ENCODE data around the gene DGUOK.

The DGUOK gene

GRCh38 chr2:73920577-73921545 lies 5.8 kb upstream of the DGUOK start:
- Mint-ChIP-seq H3K27me3 (peaks cover 36% of the 10 kb centered on the region), H3K27ac (no peak overlapping the region), H3K4me3 (no peak overlapping the region), H3K4me1 (peaks cover 18% of the 10 kb centered on the region), H3K36me3 (no peaks in the 10 kb centered on the region), H3K9me3 (no peaks in the 10 kb centered on the region)
- peak; percentile 58 for DNase-seq
- CTCF ChIA-PET: interaction anchor here (1.0 to 2.5 kb wide), 5 partner anchors 9 to 231 kb away, joined by 3 to 13 read pairs (median 4); no protein-coding TSS in a partner anchor

- Mint-ChIP-seq H3K4me1 (peaks cover 24% of the 10 kb centered on the region), H3K36me3 (no peaks in the 10 kb centered on the region), H3K9me3 (no peaks in the 10 kb centered on the region), H3K27me3 (peaks cover 36% of the 10 kb centered on the region), H3K27ac (no peak overlapping the region), H3K4me3 (no peak overlapping the region)
- DNase-seq: no peak
- CTCF ChIA-PET: interaction anchor here (1.0 to 2.5 kb wide), 5 partner anchors 10 to 230 kb away, joined by 3 to 13 read pairs (median 4); no protein-coding TSS in a partner anchor
Observed at GRCh38 chr2:73921581-73921980, 5.1 kb upstream of the DGUOK start.

DNA sequence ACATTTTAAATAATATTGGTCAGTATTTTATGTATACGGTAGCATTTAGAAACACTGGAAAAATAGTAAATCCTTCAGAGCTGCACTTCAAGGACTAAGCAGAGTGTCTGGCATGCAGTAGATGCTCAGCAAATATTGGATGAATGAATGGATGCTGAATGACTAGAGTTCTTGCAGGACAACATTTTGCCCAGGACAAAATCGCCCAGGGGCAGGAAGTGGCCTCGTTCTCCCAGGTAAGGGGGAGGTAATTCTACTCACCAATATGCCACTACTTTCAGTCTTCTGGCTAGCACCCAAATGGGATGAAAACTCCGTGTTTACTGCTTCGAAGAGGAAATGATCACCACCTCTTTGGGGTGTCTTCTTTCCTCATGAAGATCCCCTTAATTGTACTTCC lies 4.0 kb upstream of the DGUOK start:
- Mint-ChIP-seq H3K9me3 (no peaks in the 10 kb centered on the region), H3K27me3 (peaks cover 30% of the 10 kb centered on the region), H3K4me3 (no peak overlapping the region), H3K27ac (no peak overlapping the region), H3K36me3 (peaks cover 1% of the 10 kb centered on the region), H3K4me1 (peaks cover 26% of the 10 kb centered on the region)
- CTCF ChIA-PET: interaction anchor here (2.5 kb wide), 1 partner anchor 65 kb away, joined by 13 read pairs; no protein-coding TSS in a partner anchor
- DNase-seq: no peak

DNA sequence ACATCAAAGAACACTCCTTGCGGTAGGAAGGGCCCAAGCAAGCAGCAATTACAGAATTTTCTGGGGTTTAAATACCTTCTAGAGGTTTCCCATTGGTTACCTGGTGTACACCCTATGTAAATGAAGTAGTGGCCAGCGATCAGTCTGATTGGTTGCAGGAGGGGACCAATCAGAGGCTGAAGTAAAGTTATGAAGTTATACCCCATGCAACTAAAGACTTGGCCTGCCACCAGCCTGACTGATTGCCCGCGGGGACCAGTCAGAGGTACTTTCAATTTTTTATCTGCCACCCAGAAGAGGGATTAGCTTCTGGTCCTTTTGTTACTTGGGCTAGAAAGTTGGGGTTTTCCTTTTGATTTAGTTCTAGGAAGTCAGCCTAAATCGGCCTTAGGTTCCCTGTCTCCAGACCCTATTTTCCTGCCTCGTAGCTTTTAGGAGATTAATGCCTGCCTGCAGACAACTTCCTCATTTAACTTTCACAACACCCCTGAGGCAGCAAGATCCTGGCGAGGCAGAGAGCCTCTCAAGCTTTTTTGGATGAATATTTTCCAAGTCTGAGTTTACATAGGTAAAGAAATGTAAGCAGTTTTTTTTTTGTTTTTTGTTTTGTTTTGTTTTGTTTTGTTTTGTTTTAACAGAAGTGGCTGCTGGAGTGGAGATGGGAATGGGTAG lies 1.5 kb upstream of the DGUOK start:
- Mint-ChIP-seq H3K4me1 (peaks cover 51% of the 10 kb centered on the region), H3K27ac (no peak overlapping the region), H3K36me3 (peaks cover 17% of the 10 kb centered on the region), H3K9me3 (no peaks in the 10 kb centered on the region), H3K4me3 (no peak overlapping the region), H3K27me3 (peaks cover 20% of the 10 kb centered on the region)
- DNase-seq: no peak
- CTCF ChIA-PET: interaction anchor here (0.6 to 1.4 kb wide), 2 partner anchors 63 to 98 kb away, joined by 3 read pairs; no protein-coding TSS in a partner anchor

DNA sequence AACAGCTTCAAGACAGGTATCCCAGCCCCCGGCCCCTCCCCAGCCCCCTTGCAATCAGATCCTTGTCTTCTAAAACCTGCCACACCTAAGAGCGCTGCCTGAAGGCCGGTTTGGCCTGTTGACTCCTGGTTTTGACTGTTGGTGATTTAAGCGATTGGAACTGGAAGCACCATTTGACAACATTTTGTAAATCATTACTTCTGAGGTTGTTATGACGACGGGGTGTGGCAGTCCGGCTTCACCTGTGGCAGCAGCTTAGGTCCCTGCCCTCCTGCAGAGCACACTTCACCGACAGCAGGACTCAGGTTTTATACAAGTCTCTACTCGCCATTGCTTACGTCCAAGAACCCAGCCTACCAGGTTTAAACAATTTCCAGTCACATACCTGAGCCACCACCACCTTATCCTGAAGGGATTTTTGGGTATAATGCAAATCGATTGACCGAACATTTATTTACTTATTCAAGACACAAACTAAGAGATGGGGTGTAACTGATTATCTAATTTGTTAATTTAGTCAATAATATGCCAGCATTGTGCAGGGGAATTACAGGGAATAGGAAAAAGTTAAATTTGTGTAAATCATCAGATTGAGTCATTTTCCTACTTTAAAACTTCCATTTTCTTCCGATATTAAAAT lies 707 bp upstream of the DGUOK start:
- Mint-ChIP-seq H3K36me3 (peaks cover 20% of the 10 kb centered on the region), H3K27me3 (peaks cover 18% of the 10 kb centered on the region), H3K9me3 (no peaks in the 10 kb centered on the region), H3K4me1 (peaks cover 58% of the 10 kb centered on the region), H3K4me3 (peak overlapping the region; percentile 56), H3K27ac (peak overlapping the region; percentile 98)
- DNase-seq: no peak
- CTCF ChIA-PET: interaction anchor here (1.4 kb wide), 1 partner anchor 62 kb away, joined by 3 read pairs; no protein-coding TSS in a partner anchor

DNA sequence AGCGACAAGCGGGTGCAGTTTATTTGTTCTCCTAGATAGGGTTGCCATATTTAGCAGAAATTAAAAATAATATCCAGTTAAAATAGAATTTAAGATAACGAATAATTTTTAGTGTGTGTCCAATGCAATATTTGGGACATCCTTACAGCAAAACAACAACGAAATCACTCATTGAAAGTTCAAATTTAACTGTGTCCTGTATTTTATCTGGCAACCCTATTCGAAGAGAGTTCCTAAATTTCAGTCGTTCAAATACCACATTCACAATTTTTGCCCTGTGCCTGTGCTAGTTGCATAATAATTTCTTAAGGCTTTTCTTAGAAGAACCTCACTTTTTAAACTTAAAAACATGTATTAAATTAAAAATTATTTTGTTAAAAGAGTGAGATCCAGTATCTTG lies 664 bp downstream of the DGUOK start:
- H3K27ac Mint-ChIP-seq: peak overlapping the region; percentile 98
- no peak for DNase-seq
- peaks cover 9% of the 10 kb centered on the region for H3K27me3 Mint-ChIP-seq
- peaks cover 70% of the 10 kb centered on the region for H3K4me1 Mint-ChIP-seq
- H3K9me3 Mint-ChIP-seq: no peaks in the 10 kb centered on the region
- CTCF ChIA-PET: interaction anchor here (0.8 kb wide), 1 partner anchor 220 kb away, joined by 4 read pairs; no protein-coding TSS in a partner anchor
- peak overlapping the region; percentile 91 for H3K4me3 Mint-ChIP-seq
- H3K36me3 Mint-ChIP-seq: peaks cover 31% of the 10 kb centered on the region

DNA sequence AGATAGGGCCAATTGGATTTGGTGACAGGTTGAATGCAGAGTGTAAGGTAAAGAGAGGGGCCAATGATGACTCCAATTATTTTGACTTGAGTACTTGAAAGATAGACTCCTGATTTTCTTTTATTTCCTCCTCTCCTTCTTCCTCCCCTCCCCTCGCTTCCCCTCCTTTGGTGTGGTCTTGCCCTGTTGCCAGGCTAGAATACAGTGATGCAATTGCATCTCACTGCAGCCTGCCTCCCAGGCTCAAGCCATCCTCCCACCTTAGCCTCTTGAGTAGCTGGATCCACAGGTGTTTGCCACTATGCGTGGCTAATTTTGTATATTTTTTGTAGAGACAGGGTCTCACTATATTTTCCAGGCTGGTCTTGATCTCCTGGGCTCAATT lies 2.3 kb downstream of the DGUOK start:
- CTCF ChIA-PET: no interaction called here

GRCh38 chr2:73930386-73930785 lies 3.7 kb downstream of the DGUOK start:
- CTCF ChIA-PET: interaction anchor here (0.8 to 2.4 kb wide), 2 partner anchors 57 to 106 kb away, joined by 3 to 6 read pairs; no protein-coding TSS in a partner anchor
- no peak overlapping the region for H3K4me3 Mint-ChIP-seq
- H3K27me3 Mint-ChIP-seq: no peaks in the 10 kb centered on the region
- peaks cover 63% of the 10 kb centered on the region for H3K4me1 Mint-ChIP-seq
- DNase-seq: no peak
- H3K36me3 Mint-ChIP-seq: peaks cover 43% of the 10 kb centered on the region
- no peak overlapping the region for H3K27ac Mint-ChIP-seq
- H3K9me3 Mint-ChIP-seq: no peaks in the 10 kb centered on the region

More for the DNA sequence above, 2.3 kb downstream of the DGUOK start:
- peaks cover 66% of the 10 kb centered on the region for H3K4me1 Mint-ChIP-seq
- H3K36me3 Mint-ChIP-seq: peaks cover 42% of the 10 kb centered on the region
- peaks cover 4% of the 10 kb centered on the region for H3K27me3 Mint-ChIP-seq
- no peak for DNase-seq
- peak overlapping the region; percentile 64 for H3K4me3 Mint-ChIP-seq
- H3K9me3 Mint-ChIP-seq: no peaks in the 10 kb centered on the region
- H3K27ac Mint-ChIP-seq: peak overlapping the region; percentile 68

DNA sequence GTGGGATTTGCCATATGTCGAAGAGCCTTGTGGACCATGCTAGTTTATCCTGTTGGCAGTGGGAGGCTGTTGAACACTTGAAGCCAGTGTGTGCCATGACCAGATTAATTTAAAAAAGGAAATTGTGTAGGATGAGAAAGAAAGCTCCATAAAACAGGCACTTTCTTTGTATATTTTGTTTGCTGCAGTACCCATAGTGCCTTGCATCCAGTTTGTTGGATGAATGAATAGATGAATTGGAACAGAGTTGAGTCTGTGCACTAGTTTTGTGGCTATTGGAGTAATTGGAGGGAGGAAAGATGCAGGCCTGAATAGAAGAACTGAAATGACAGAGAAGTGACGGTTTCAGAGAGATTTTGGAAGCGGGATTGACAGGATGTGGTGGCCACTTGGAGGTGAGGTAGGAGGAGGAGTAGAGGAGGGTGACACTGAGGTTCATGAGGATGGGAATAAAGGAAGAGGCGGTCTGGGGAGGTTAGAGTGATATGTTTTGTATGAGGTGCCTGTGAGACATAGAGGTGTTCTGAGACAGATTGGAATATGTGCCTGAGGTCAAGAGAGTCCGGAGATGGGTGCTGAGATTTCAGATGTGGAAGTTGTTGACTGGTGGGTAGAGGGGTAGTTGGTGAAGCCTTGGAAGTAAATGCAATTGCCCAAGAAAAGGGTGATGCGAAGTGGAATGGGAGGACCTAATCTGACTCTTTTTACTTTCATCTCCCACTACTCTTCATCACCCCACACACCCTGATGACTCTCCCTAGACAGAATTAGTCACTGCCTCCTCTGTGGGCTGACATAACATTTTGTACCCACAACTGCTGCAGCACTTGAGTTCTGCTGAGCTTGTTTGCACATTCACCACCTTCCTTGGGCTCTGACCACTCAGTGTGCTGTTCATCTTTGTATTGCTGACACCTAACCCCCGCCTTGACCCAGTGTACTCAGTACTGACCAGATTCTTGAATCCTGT lies 5.1 kb downstream of the DGUOK start:
- Mint-ChIP-seq H3K4me3 (no peak overlapping the region), H3K4me1 (peaks cover 59% of the 10 kb centered on the region), H3K9me3 (no peaks in the 10 kb centered on the region), H3K27ac (peak overlapping the region; percentile 50), H3K36me3 (peaks cover 46% of the 10 kb centered on the region), H3K27me3 (no peaks in the 10 kb centered on the region)
- no peak for DNase-seq
- CTCF ChIA-PET: interaction anchor here (0.8 to 2.4 kb wide), 3 partner anchors 24 to 108 kb away, joined by 3 to 6 read pairs (median 4); no protein-coding TSS in a partner anchor

- peaks cover 51% of the 10 kb centered on the region for H3K36me3 Mint-ChIP-seq
- no peaks in the 10 kb centered on the region for H3K27me3 Mint-ChIP-seq
- DNase-seq: no peak
- no peak overlapping the region for H3K4me3 Mint-ChIP-seq
- no peak overlapping the region for H3K27ac Mint-ChIP-seq
- no peaks in the 10 kb centered on the region for H3K9me3 Mint-ChIP-seq
- peaks cover 64% of the 10 kb centered on the region for H3K4me1 Mint-ChIP-seq
- CTCF ChIA-PET: interaction anchor here (0.7 kb wide), 1 partner anchor 109 kb away, joined by 3 read pairs; no protein-coding TSS in a partner anchor
Observed at GRCh38 chr2:73933194-73933593, 6.5 kb downstream of the DGUOK start.

DNA sequence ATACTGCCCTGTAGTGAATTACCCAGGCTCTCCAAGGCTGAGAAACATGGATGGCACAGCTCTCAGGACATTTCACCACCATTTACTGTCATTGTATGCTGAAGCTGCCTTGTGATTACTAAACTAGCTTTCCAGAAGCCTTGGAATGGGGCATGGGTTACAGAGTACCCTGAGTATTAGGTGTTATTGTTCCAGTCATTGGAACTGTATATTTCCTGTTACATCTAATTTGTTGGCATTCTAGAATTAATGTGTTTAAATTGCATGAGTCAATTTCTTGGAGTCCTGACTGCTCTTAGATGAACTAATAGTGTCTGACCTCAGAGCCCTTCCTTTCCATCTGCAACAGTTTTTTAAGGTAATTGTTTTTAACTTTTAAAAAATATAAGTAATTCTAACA lies 9.0 kb downstream of the DGUOK start:
- Mint-ChIP-seq H3K36me3 (peaks cover 40% of the 10 kb centered on the region), H3K4me3 (no peak overlapping the region), H3K9me3 (no peaks in the 10 kb centered on the region), H3K27ac (no peak overlapping the region), H3K4me1 (peaks cover 60% of the 10 kb centered on the region), H3K27me3 (no peaks in the 10 kb centered on the region)
- CTCF ChIA-PET: interaction anchor here (1.6 to 4.0 kb wide), 2 partner anchors 16 to 108 kb away, joined by 3 to 22 read pairs; partner anchors contain the start of gene STAMBP
- no peak for DNase-seq

DNA sequence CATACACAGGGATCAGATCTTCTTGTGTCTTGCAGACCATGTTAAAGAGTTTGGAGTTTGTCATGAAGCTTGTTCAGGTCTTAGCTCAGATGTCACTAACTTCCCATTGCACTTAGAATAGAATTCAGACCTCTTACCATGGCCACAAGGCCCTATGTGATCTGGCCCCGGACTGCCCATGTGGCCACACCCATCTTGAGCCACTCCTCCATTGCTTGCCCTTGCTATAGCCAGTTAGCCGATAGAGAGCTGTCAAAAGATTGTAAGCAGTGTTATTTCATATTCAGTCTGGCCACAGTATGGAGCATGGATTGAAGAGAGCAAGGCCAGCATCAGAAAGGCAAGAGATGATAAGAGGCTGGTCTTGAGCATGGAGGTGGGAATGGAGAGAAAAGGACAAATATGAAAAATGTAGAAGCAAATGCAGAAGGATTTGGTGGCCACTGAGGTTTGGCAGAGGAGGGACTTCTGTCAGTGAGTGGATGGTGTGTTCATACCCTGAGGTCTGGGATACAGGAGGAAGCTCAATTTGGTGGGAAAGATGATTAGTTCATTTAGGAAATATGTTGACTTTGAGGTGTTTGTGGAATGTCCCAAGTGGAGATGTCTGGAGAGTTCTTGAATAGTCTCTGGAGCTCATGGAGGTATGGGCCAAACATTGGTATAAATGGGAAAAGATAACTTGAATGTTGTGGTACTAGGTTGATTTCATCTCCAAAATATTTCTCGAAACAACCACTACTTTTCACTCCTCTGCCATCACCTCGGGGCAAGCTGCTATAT lies 10.6 kb downstream of the DGUOK start:
- Mint-ChIP-seq H3K27ac (no peak overlapping the region), H3K4me1 (peaks cover 49% of the 10 kb centered on the region), H3K9me3 (no peaks in the 10 kb centered on the region), H3K36me3 (peaks cover 35% of the 10 kb centered on the region), H3K27me3 (no peaks in the 10 kb centered on the region), H3K4me3 (no peak overlapping the region)
- no peak for DNase-seq
- CTCF ChIA-PET: interaction anchor here (0.6 to 4.0 kb wide), 4 partner anchors 14 to 464 kb away, joined by 3 to 22 read pairs (median 4); partner anchors contain the start of gene STAMBP

Measured in activated naive CD4-positive, alpha-beta T cell treated with anti-CD3 and anti-CD28 coated beads, Interleukin-2, amount 10 ng/mL, durations not matched to agents 7 days and 5 days (primary cell).